Mucosa of descending colon (tissue), 3 donors: ENCODE data around the gene PDIA4. TPM values are rescaled to one million over a fixed set of nuclear protein-coding genes. Genes with fewer than 3 reads are reported as not detected.

Experiments used
- ATAC-seq: fragments of 200-7000 bp; cut with Tn5 transposase; one replicate; pipeline ENCODE4 v1.9.1; 2020; ENCODE audit warnings: mild to moderate bottlenecking, moderate library complexity
- DNase-seq, 3 donors: peaks; one replicate each; pipeline ENCODE4 v3.0.0-alpha.2; 2020
- H3K36me3 ChIP-seq: fragments of 200-600 bp; one replicate; pipeline ENCODE4 v1.8.0; 2021; ENCODE audit warnings: low read depth, mild to moderate bottlenecking
- H3K4me1 ChIP-seq: fragments of 200-600 bp; one replicate; pipeline ENCODE4 v1.8.0; 2021; ENCODE audit warnings: low read depth, mild to moderate bottlenecking
- H3K4me3 ChIP-seq: fragments of 200-600 bp; one replicate; pipeline ENCODE4 v1.8.0; 2021; ENCODE audit warnings: mild to moderate bottlenecking
- H3K9me3 ChIP-seq: fragments of 200-600 bp; one replicate; pipeline ENCODE4 v1.8.0; 2021; ENCODE audit warnings: mild to moderate bottlenecking
- intact Hi-C, 2 donors: fragments of 100-400 bp; cut with DNase I in 1 of 2; cut with micrococcal nuclease in 1 of 2; formaldehyde crosslinking; loops; one replicate each; pipeline versions ENCODE4 v1.11.0 to v1.11.1; 2022; cut with DNase I, micrococcal nuclease
- total RNA-seq, 3 donors: library from RNA; stranded (reverse); fragmentation: NEBNext Ultra II Directional in 2 of 3; extraction: Animal tissue kit (Norgen Biotek cat#: 25700) in 2 of 3; gene quantifications; one replicate each; pipeline versions ENCODE4 v1.2.1 to v1.2.4, GENCODE V29; 2021 to 2023
- TF ChIP-seq, protein P1 (sequence below): fragments of 200-600 bp; IDR thresholded peaks from one replicate; pipeline ENCODE4 v1.8.0; 2022; ENCODE audit warnings: antibody characterized with exemption, mild to moderate bottlenecking
- donor health status: DM: no; HTN: no; CAD: no; lungs with moderate emphysema.
- donor health status: DM: no; HTN: no; CAD: no.
- donor health status: DM: no; HTN: yes; CAD: no.

The PDIA4 gene
- total RNA-seq, 3 donors from 2014 or later, result 78.4 to 211 (median 109) TPM

DNA sequence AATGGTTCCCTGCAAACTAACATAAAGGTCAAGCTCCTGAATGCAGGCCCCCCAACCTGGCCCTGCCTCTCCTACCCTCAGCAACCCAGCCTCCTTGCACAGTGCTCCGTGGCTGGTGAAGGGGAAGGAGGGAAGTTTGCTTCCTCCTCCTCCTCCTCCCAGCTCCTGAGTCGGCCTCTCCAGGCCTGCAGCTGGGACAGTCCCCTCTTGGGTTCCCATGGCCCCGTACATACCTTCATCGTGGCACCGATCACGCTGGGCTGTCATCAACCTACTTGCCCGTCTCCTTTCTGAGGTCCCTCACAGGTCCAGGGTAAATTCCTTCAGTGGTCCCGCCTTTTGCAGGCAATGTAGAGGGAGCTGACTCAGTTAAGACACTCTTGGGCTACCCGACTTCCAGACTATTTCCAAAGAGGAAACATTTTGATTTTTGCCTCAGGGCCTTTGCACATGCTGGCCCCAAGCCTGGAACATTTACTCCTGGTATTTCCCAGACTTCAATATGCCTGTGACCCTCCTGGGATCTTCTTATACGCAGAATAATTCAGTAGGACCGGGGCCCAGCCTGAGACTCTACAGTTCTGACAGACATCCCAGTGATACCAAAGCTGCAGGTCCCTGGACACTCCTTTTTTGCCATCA, 26.8 kb downstream of the PDIA4 start:
- intact Hi-C loops, result loop anchor here in 1 of 2 donors (10.0 kb wide), 1 partner anchor 73 kb away; no protein-coding TSS in a partner anchor
- H3K9me3 ChIP-seq, result no peaks in the 10 kb centered on the region
- ATAC-seq (no peak), DNase-seq (no peak)
- H3K36me3 ChIP-seq, result peaks cover 6% of the 10 kb centered on the region
- no peak overlapping the region for H3K4me3 ChIP-seq
- H3K4me1 ChIP-seq, result no peaks in the 10 kb centered on the region
- TF ChIP-seq, protein P1, sequence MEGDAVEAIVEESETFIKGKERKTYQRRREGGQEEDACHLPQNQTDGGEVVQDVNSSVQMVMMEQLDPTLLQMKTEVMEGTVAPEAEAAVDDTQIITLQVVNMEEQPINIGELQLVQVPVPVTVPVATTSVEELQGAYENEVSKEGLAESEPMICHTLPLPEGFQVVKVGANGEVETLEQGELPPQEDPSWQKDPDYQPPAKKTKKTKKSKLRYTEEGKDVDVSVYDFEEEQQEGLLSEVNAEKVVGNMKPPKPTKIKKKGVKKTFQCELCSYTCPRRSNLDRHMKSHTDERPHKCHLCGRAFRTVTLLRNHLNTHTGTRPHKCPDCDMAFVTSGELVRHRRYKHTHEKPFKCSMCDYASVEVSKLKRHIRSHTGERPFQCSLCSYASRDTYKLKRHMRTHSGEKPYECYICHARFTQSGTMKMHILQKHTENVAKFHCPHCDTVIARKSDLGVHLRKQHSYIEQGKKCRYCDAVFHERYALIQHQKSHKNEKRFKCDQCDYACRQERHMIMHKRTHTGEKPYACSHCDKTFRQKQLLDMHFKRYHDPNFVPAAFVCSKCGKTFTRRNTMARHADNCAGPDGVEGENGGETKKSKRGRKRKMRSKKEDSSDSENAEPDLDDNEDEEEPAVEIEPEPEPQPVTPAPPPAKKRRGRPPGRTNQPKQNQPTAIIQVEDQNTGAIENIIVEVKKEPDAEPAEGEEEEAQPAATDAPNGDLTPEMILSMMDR, result no peak

GRCh38 chr7:149000961-149001360, 27.3 kb downstream of the PDIA4 start:
- Histone ChIP-seq H3K4me3 (no peak overlapping the region), H3K4me1 (no peaks in the 10 kb centered on the region), H3K36me3 (peaks cover 6% of the 10 kb centered on the region), H3K9me3 (no peaks in the 10 kb centered on the region)
- ATAC-seq, result no peak
- no peak for DNase-seq
- TF ChIP-seq, protein P1, result no peak
- intact Hi-C loops, result loop anchor here in 1 of 2 donors (10.0 kb wide), 1 partner anchor 74 kb away; no protein-coding TSS in a partner anchor

- TF ChIP-seq, protein P1, result no peak
- DNase-seq, result no peak
- intact Hi-C loops, result no loop called here
- Histone ChIP-seq H3K4me1 (no peaks in the 10 kb centered on the region), H3K9me3 (no peaks in the 10 kb centered on the region), H3K36me3 (peaks cover 6% of the 10 kb centered on the region), H3K4me3 (no peak overlapping the region)
- ATAC-seq, result no peak
Observed at GRCh38 chr7:148999192-148999591, 29.1 kb downstream of the PDIA4 start.

- no peak overlapping the region for H3K4me3 ChIP-seq
- intact Hi-C loops, result no loop called here
- H3K9me3 ChIP-seq, result no peaks in the 10 kb centered on the region
- ATAC-seq, result no peak
- TF ChIP-seq, protein P1, result no peak
- no peaks in the 10 kb centered on the region for H3K4me1 ChIP-seq
- no peak for DNase-seq
- H3K36me3 ChIP-seq, result no peaks in the 10 kb centered on the region
Observed at GRCh38 chr7:148997497-148997896, 30.8 kb downstream of the PDIA4 start.

- ATAC-seq (no peak), DNase-seq (no peak)
- no peak overlapping the region for H3K4me3 ChIP-seq
- TF ChIP-seq, protein P1, result no peak
- intact Hi-C loops, result no loop called here
- H3K36me3 ChIP-seq, result no peaks in the 10 kb centered on the region
- no peaks in the 10 kb centered on the region for H3K4me1 ChIP-seq
- no peaks in the 10 kb centered on the region for H3K9me3 ChIP-seq
Observed at GRCh38 chr7:148994576-148994975, 33.7 kb downstream of the PDIA4 start.
